Measurements from ENCODE around the gene PAQR5. TPM values are rescaled to one million over a fixed set of nuclear protein-coding genes. Genes with fewer than 3 reads are reported as not detected.

PAQR5 gene
- polyA plus RNA-seq, 1 experiment = 2.8 TPM

DNA sequence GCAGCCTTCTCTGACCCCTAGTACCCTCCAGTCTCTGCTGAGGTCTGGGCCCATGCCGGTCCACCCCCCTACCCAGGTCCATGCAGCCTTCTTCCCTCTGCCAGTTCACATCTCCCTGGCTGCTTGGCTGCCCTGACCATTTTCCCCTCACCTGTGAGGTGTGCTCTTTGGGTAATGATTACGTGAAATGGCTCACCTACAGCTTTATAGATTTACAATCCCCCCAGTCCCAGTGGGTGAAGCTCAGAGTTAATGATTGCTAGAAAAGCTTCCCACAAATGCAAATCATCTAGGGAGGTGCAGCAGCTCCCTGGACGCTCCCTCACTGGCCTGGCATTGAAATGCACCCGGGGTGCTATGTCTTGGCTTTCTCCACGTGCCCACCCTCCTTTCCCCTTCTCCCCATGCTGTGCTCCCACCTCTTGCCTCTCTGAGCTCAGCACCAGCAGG lies 18.7 kb downstream of the PAQR5 start:
- TF ChIP-seq, protein P1, sequence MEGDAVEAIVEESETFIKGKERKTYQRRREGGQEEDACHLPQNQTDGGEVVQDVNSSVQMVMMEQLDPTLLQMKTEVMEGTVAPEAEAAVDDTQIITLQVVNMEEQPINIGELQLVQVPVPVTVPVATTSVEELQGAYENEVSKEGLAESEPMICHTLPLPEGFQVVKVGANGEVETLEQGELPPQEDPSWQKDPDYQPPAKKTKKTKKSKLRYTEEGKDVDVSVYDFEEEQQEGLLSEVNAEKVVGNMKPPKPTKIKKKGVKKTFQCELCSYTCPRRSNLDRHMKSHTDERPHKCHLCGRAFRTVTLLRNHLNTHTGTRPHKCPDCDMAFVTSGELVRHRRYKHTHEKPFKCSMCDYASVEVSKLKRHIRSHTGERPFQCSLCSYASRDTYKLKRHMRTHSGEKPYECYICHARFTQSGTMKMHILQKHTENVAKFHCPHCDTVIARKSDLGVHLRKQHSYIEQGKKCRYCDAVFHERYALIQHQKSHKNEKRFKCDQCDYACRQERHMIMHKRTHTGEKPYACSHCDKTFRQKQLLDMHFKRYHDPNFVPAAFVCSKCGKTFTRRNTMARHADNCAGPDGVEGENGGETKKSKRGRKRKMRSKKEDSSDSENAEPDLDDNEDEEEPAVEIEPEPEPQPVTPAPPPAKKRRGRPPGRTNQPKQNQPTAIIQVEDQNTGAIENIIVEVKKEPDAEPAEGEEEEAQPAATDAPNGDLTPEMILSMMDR (IDR thresholded peaks at IDR 0.05; ENCODE audit: insufficient read depth, low read depth, low read length) = no peak
- Histone ChIP-seq H3K27me3 (ENCODE audit: control insufficient read depth, insufficient read depth, low read length) (no peaks in the 10 kb centered on the region), H3K36me3 (ENCODE audit: control insufficient read depth, insufficient read depth, low read length) (no peaks in the 10 kb centered on the region), H3K4me3 (ENCODE audit: low read depth, low read length) (no peak overlapping the region)
- POLR2A ChIA-PET = no interaction called here
- no peak for DNase-seq (ENCODE audit: low read depth)
- CTCF ChIA-PET = interaction anchor here (1.3 kb wide), 1 partner anchor 14 kb away, joined by 3 read pairs; no protein-coding TSS in a partner anchor

DNA sequence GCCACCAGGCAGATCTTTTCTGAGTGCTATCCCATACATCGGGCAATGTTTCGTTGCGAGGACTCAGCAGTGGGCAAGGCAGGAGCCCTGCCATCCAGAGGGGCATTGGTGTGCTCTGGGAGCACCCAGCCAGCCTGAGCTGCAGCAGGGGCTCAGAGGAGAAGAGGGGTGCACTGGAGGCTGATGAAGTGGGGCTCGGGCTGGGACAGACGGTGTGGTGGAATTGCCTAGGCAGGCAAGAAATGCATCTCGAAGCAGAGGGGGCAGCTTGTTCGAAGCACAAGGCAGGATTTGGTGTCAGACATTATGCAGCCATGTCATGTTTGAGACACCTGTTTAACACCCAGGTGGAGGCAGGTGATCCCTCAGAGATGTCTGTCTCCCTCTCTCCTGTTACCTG lies 19.3 kb downstream of the PAQR5 start:
- CTCF ChIA-PET = no interaction called here
- TF ChIP-seq, protein P1 (IDR thresholded peaks at IDR 0.05; ENCODE audit: insufficient read depth, low read depth, low read length) = no peak

DNA sequence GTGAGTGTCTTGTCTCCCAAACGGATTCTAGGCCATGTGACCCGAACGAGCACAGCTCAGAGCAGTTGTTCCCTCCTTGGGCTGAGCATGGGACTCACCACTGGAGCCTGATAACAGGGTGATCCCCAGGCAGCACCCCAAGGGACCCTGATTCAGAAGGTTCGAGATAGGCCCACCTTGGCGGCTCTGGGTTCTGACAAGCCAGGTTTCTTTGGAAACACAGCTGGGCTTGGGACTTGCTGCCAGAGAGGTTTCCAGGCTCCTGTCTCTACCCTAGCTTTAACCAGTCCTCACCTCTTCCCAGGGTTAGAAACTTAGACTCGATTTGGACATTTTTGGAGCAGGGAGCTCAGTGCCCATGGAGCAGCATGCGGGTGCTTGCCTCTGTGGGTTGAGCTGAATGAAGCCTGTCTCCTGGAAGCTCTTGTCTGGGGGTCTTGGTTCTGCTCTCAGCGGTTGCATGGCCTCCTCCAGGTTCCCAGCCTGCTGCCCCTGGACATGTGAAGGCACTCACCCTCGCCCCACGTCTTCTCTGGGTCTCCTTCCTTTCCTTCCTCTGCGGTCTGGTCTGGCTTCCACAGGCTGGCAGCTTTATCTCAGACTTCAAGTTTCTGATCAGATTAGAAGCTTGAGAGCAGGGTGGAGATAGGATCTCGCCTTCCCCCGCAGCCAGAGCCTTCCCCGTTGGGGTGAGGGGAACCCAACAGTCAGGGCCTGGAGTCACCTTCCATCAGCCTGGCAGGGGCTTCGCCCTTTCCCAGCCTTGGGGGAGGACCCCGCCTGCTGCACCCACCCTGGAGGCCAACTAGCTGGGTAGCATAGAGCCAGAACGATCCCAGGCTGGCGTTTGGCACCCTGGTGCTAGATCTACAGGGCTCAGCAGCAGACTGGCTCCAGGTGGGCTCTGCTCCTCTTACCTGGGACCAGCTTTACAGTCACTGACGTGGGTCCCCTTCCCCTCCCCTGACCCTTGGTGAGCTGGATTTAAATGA lies 21.0 kb downstream of the PAQR5 start:
- POLR2A ChIA-PET = no interaction called here
- CTCF ChIA-PET = interaction anchor here (1.7 kb wide), 1 partner anchor 13 kb away, joined by 3 read pairs; no protein-coding TSS in a partner anchor
- no peaks in the 10 kb centered on the region for H3K36me3 ChIP-seq (ENCODE audit: control insufficient read depth, insufficient read depth, low read length)
- TF ChIP-seq, protein P1 (IDR thresholded peaks at IDR 0.05; ENCODE audit: insufficient read depth, low read depth, low read length) = no peak
- no peak for DNase-seq (ENCODE audit: low read depth)
- H3K27me3 ChIP-seq (ENCODE audit: control insufficient read depth, insufficient read depth, low read length) = no peaks in the 10 kb centered on the region
- H3K4me3 ChIP-seq (ENCODE audit: low read depth, low read length) = no peak overlapping the region

More for the DNA sequence above, 19.3 kb downstream of the PAQR5 start:
- DNase-seq (ENCODE audit: low read depth) = no peak
- Histone ChIP-seq H3K36me3 (ENCODE audit: control insufficient read depth, insufficient read depth, low read length) (no peaks in the 10 kb centered on the region), H3K27me3 (ENCODE audit: control insufficient read depth, insufficient read depth, low read length) (no peaks in the 10 kb centered on the region), H3K4me3 (ENCODE audit: low read depth, low read length) (no peak overlapping the region)
- POLR2A ChIA-PET = no interaction called here

GRCh38 chr15:69320977-69321554 lies 22.4 kb downstream of the PAQR5 start:
- CTCF ChIA-PET = interaction anchor here (1.7 kb wide), 1 partner anchor 12 kb away, joined by 3 read pairs; no protein-coding TSS in a partner anchor
- DNase-seq (ENCODE audit: low read depth) = no peak
- POLR2A ChIA-PET = no interaction called here
- Histone ChIP-seq H3K27me3 (ENCODE audit: control insufficient read depth, insufficient read depth, low read length) (no peaks in the 10 kb centered on the region), H3K36me3 (ENCODE audit: control insufficient read depth, insufficient read depth, low read length) (no peaks in the 10 kb centered on the region), H3K4me3 (ENCODE audit: low read depth, low read length) (no peak overlapping the region)
- TF ChIP-seq, protein P1 (IDR thresholded peaks at IDR 0.05; ENCODE audit: insufficient read depth, low read depth, low read length) = no peak

DNA sequence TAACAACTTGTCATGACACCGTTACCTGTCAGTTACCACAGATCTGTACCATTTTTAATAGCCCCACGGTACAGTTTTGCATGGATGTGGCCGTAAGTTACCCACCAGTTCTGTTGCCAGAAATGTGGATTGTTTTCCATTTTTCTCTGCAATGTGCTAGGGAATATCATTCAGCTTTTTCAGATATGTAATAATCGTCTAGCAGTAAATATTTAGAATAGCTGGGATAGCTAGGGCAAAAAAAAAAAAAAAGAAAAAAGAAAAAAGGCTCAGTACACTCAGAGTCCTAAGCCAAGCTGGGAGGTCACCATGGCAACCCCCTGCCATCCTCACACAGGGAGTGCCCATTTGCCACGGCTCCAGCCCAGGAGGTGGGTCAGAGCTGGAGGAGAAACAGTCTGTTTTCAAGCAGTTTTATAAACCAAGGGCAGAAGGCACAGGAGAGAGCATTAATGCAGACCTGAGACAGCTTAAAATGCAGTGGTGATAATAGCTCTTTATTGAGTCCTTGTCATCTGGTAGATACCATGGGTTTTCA lies 25.2 kb downstream of the PAQR5 start:
- Histone ChIP-seq H3K4me3 (ENCODE audit: low read depth, low read length) (no peak overlapping the region), H3K27me3 (ENCODE audit: control insufficient read depth, insufficient read depth, low read length) (no peaks in the 10 kb centered on the region), H3K36me3 (ENCODE audit: control insufficient read depth, insufficient read depth, low read length) (no peaks in the 10 kb centered on the region)
- DNase-seq (ENCODE audit: low read depth) = no peak
- CTCF ChIA-PET = no interaction called here
- POLR2A ChIA-PET = no interaction called here
- TF ChIP-seq, protein P1 (IDR thresholded peaks at IDR 0.05; ENCODE audit: insufficient read depth, low read depth, low read length) = no peak

Measured in BJ (cell line).